Activated T-cell treated with anti-CD3 and anti-CD28 coated beads, Interleukin-2, amount 50 U/mL, for 48 hours (primary cell): ENCODE measurements around the gene UBE2L3.
"Not testable (repeated sequence)": the region's sequence is repeated elsewhere in the genome, so short reads cannot be mapped to it uniquely, and the experiment has no call there.

Experiments
- DNase-seq, 2 experiments: peaks; one replicate each; pipeline ENCODE4 v3.0.0-alpha.2; 2020

The UBE2L3 gene

DNA sequence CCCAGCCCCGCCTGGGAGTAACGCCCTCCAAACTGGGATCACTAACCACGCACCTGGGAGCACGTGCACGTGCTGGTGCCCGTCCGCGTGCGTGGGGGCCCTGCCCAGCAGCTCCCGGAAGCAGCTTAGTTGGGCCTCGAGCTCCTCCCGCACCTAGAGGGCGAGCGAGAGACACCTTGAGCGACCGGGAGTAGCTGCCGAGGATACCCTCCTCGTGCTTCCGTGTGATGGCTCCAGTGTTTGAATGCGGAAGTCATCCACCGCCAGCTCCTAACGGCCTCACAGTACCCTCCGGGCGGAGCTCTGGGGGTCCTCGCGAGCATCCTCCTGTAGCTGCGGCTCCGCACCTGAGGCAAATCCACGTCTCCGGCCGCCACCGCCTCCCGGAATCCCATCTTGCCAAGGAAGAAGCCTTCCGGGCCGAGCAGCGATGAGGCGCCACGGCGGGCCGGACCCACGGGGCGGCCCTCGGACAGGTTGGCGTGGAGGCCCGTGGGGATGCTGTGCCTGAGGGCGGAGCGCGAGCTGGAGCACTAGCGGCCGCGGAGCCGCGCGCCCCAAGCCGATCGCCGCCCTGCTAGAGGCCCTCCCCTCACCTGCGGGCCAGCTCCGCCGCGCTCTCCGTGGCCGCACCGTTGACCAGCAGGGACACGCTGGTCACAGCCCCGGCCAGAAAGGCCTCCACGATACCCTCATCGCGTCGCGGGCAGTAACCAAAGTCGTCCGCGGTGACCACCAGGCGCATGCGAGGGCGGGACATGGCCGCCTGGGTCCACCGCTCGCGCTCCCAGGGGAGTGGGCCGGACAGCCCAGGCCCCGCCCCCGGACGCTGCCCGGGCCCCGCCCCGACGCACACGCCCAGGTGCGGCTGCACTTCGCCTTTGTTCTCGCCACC, 62.0 kb downstream of the UBE2L3 start, which contains the start of gene YDJC:
Gene YDJC, minus strand, starts transcription at position 768 of the 895 bp plus-strand sequence. Its CDS starts 8 bp downstream, at position 760.
- peak; percentile 96 to 97 for DNase-seq

DNA sequence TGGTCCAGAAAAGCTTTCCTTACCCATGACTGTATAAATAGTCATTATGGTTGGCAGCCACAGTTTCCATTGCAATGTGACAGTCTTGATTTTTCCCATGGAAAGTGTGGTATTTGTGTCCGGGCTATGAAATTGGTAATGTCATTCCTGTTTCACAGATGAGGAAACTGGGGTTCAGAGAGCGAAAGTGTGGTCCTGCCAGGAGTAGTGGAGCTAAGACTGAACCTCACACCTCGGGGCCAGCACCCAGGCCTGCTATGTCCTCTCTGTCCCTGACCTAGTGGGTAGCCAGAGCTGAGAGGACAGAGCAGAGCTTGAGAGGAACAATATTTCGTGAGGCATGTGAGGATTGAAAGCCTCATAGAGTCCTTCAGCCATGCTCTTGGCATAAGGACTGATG, 63.5 kb downstream of the UBE2L3 start:
- no peak for DNase-seq

DNA sequence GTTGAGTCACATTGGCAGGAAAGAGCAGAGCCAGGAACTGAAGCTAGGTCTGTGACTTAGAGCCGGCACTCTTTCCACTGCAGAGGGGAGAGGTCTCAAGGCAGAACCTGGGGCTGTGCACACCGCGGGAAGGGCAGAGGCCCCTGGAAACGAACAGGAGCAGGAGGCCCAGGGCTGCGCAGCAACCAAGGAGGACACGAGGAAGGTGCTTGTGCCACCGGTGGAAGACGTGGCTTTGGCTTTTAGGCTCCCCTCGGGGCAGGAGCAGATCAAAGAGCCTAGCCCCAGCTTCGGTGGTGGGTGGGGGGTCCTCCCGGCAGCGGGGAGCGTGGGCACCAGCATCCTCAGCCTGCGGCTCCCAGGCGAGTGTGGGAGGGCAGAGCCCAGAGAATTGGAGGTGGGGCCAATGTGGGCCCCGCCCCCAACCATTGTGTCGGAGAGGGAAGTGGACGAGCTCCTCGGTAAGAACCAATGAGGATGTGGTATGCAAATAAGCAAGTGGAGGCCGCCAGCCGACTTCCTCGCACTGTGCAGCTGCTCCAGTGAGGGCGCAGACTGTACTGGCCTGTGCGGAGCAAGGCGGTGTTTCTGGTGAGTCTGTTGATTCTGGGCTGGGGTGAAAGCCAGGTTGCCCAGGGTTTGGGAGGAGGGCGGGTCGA, 64.9 kb downstream of the UBE2L3 start, which contains the start of gene CCDC116:
Gene CCDC116, plus strand, starts transcription at position 524 of the 659 bp plus-strand sequence. CDS start 422 bp downstream, outside the sequence.
- DNase-seq = peak; percentile 78 to 84

- DNase-seq = no peak
These were observed 65.4 kb downstream of the UBE2L3 start for GRCh38 chr22:21632931-21633330.

DNA sequence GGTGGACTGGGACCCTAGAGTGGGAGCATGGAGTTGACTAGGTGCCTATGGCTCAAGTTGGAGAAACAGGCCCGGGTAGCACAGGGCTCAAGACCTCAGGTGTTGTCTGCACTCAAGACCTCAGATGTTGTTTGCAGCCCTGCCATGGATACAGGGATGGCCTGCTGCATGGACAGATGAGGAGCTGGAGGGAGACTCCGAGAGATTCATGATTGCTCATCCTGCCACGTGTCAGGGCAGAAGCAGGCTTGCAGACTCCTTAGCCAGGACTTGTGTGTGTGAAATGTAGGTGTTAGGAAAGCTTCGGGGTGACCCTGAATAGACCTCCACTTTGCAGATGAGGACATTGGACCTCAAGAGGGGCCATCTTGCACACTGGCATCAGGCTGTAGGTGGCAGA, 66.0 kb downstream of the UBE2L3 start:
- no peak for DNase-seq

GRCh38 chr22:21634081-21634480, 66.6 kb downstream of the UBE2L3 start:
- no peak for DNase-seq

GRCh38 chr22:21634844-21635243, 67.3 kb downstream of the UBE2L3 start:
- DNase-seq = no peak

DNA sequence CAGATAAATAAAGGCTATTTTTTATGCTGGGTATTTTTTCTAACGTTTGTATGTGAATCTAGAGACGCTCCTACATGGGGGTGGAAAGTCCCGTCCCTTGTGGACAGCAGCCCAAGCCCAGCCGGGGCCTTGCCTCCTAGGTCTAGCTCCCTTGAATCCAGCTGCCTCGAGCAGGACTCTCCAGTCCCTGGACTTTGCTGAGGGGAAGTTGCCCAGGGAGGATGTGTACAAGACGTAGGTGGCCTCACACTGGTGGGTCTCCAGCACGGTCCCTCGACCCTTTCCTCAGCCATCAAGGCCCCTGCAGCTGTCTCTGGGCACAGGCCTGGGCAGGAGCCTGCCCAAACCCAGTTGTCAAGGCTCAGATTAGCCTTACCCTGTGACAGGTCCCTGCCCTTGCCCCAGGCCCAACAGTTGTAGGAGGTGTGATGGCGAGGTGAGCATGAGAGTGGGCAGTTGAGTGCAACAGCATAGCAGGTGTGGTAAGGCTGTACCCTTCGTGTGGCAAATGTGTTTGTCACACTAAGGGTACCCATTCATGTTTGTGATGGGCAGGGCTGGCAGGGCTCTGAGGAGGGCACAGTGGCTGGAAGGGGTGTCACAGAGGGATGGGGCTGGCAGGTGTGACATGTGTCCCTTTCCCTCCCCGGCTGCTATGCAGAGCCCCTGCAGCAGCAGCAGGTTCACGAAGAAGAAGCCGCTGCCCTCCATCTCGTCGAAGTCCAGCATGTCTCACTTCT, 68.4 kb downstream of the UBE2L3 start:
- DNase-seq = no peak

GRCh38 chr22:21636629-21637218, 69.2 kb downstream of the UBE2L3 start:
- DNase-seq = no peak

GRCh38 chr22:21637450-21637849, 69.9 kb downstream of the UBE2L3 start:
- not testable (repeated sequence) for DNase-seq

GRCh38 chr22:21639359-21639758, 71.8 kb downstream of the UBE2L3 start:
- no peak for DNase-seq

- DNase-seq = no peak
These were observed 73.3 kb downstream of the UBE2L3 start for GRCh38 chr22:21640810-21641209.

DNA sequence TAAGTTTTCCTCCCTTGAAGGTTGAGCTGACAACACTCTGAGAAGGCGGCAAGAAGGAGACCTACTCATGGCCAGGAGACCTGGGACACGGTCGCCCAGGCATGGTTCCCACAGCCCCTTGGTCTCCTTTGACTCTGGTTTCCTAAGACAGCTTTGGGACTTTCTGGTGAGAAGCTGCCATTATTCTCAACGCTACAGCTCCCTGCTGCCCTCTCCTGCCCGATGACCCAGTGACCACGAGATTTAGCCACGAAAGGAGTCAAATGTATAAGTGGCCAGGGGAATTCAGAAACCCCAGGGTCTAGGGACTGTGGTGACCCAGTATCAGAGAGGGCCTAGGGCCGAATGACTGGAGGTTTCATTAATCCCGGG, 73.9 kb downstream of the UBE2L3 start:
- DNase-seq = peak in 1 of 2 experiments; percentile 36

- peak; percentile 98 to 99 for DNase-seq
These were observed 74.5 kb downstream of the UBE2L3 start, which contains the start of gene SDF2L1 for GRCh38 chr22:21641789-21642583. SDF2L1 (plus strand) TSS chr22:21642302; CDS start chr22:21642337, 35 bp downstream.

GRCh38 chr22:21642584-21643448, 75.3 kb downstream of the UBE2L3 start:
- DNase-seq = peak; percentile 78 to 81

GRCh38 chr22:21643533-21644357, 76.2 kb downstream of the UBE2L3 start:
- peak in 1 of 2 experiments; percentile 40 for DNase-seq

DNA sequence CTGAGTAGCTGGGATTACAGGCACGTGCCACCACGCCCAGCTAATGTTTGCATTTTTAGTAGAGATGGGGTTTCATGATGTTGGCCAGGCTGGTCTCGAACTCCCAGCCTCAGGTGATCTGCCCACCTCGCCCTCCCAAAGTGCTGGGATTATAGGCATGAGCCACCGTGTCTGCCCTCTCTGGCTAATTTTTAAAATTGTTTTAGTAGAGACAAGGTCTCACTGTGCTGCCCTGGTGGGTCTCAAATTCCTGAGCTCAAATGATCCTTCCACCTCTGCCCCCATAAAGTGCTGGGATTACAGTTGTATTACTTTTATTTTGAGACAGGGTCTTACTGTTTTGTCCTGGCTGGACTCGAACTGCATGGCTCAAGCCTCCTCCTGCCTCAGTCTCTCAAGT, 78.0 kb downstream of the UBE2L3 start:
- DNase-seq = not testable (repeated sequence)

- DNase-seq = peak; percentile 84 to 86
These were observed 79.4 kb downstream of the UBE2L3 start for GRCh38 chr22:21646608-21647590.
